A673 (cell line): ENCODE measurements around the gene ZNF688. TPM values are rescaled to one million over a fixed set of nuclear protein-coding genes. Genes with fewer than 3 reads are reported as not detected.

ENCODE experiments used
- BruUV-seq: library from RNA; stranded (reverse); fragments of 400-500 nt; replicated peaks from 2 replicates; lab custom pipeline; 2021; lab: Mats Ljungman, UMichigan
- CTCF ChIA-PET: fragments of 300-600 bp; sonication (Branson Sonifier 250); formaldehyde crosslinking; loops from one replicate; lab custom pipeline; 2022; ENCODE audit warnings: antibody characterized with exemption; lab: Charles Lee
- POLR2A ChIA-PET: fragments of 300-600 bp; sonication (Branson Sonifier 250); formaldehyde crosslinking; loops from one replicate; lab custom pipeline; 2022; ENCODE audit warnings: antibody characterized with exemption; ENCODE audit not compliant: low non-redundant PET; lab: Charles Lee
- DNase-seq: peaks from one replicate; pipeline ENCODE4 v3.0.0-alpha.2; 2015; ENCODE audit warnings: low spot score
- H3K27ac ChIP-seq: fragments of 200-600 bp; sonication (generic); 2 replicates; pipeline ENCODE4 v1.5.1; 2016; ENCODE audit warnings: mixed run types, low read depth, mild to moderate bottlenecking, mixed read lengths, antibody characterized with exemption, low read length; ENCODE audit not compliant: poor library complexity, severe bottlenecking
- H3K27me3 ChIP-seq: fragments of 200-600 bp; sonication (generic); replicated peaks from 2 replicates; pipeline ENCODE4 v1.6.1; 2017; ENCODE audit warnings: mixed run types, low read depth, mild to moderate bottlenecking, mixed read lengths, antibody characterized with exemption, low read length; ENCODE audit not compliant: insufficient read depth, poor library complexity
- H3K36me3 ChIP-seq: fragments of 200-600 bp; sonication (generic); 2 replicates; pipeline ENCODE4 v1.6.1; 2016; ENCODE audit warnings: mixed run types, mild to moderate bottlenecking, mixed read lengths, antibody characterized with exemption, low read length; ENCODE audit not compliant: insufficient read depth, poor library complexity, severe bottlenecking
- H3K4me1 ChIP-seq: fragments of 200-600 bp; sonication (generic); 2 replicates; pipeline ENCODE4 v1.6.1; 2017; ENCODE audit warnings: mixed run types, mild to moderate bottlenecking, mixed read lengths, antibody characterized with exemption, low read length; ENCODE audit not compliant: insufficient read depth, poor library complexity, severe bottlenecking
- H3K4me3 ChIP-seq: fragments of 200-600 bp; sonication (generic); 2 replicates; pipeline ENCODE4 v1.5.1; 2016; ENCODE audit warnings: low read depth, mixed run types, mild to moderate bottlenecking, mixed read lengths, low read length; ENCODE audit not compliant: poor library complexity, severe bottlenecking
- H3K9me3 ChIP-seq: fragments of 200-600 bp; sonication (generic); 2 replicates; pipeline ENCODE4 v1.6.1; 2016; ENCODE audit warnings: mixed run types, low read depth, mild to moderate bottlenecking, mixed read lengths, antibody characterized with exemption, low read length; ENCODE audit not compliant: poor library complexity, severe bottlenecking
- EZH2 ChIP-seq: fragments of 200-600 bp; sonication (generic); IDR thresholded peaks from 2 replicates; pipeline ENCODE4 v1.6.1; 2017; ENCODE audit warnings: borderline replicate concordance, low read depth, mild to moderate bottlenecking, mixed read lengths, antibody characterized with exemption, low read length; ENCODE audit not compliant: poor library complexity, severe bottlenecking
- intact Hi-C: fragments of 100-400 bp; cut with micrococcal nuclease; formaldehyde crosslinking; loops from one replicate; pipeline ENCODE4 v1.10.0; 2022; ENCODE audit not compliant: unreplicated experiment
- total RNA-seq: library from RNA; stranded (reverse); gene quantifications from 2 replicates; pipeline ENCODE4 v1.2.3, GENCODE V29; 2021
- TF ChIP-seq, protein P1 (sequence below): fragments of 300-800, 200-600 bp; sonication (generic); conservative IDR thresholded peaks from 2 replicates; pipeline ENCODE4 v1.5.1; 2017; ENCODE audit warnings: low read depth, mild to moderate bottlenecking, antibody characterized with exemption, low read length, moderate library complexity, mixed read lengths

Gene ZNF688
- total RNA-seq, 1 experiment from 2014 or later = 8.5 TPM

GRCh38 chr16:30567160-30567990 lies 4.1 kb downstream of the ZNF688 start:
- Histone ChIP-seq H3K27ac (peak overlapping the region; percentile 49), H3K9me3 (no peaks in the 10 kb centered on the region), H3K36me3 (no peaks in the 10 kb centered on the region), H3K4me1 (peaks cover 22% of the 10 kb centered on the region), H3K4me3 (no peak overlapping the region), H3K27me3 (no peaks in the 10 kb centered on the region)
- POLR2A ChIA-PET = no interaction called here
- intact Hi-C loops = no loop called here
- no TSS peak for BruUV-seq
- DNase-seq = no peak
- CTCF ChIA-PET = no interaction called here
- no peak for TF ChIP-seq EZH2
- TF ChIP-seq, protein P1, sequence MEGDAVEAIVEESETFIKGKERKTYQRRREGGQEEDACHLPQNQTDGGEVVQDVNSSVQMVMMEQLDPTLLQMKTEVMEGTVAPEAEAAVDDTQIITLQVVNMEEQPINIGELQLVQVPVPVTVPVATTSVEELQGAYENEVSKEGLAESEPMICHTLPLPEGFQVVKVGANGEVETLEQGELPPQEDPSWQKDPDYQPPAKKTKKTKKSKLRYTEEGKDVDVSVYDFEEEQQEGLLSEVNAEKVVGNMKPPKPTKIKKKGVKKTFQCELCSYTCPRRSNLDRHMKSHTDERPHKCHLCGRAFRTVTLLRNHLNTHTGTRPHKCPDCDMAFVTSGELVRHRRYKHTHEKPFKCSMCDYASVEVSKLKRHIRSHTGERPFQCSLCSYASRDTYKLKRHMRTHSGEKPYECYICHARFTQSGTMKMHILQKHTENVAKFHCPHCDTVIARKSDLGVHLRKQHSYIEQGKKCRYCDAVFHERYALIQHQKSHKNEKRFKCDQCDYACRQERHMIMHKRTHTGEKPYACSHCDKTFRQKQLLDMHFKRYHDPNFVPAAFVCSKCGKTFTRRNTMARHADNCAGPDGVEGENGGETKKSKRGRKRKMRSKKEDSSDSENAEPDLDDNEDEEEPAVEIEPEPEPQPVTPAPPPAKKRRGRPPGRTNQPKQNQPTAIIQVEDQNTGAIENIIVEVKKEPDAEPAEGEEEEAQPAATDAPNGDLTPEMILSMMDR = no peak

- no TSS peak for BruUV-seq
- Histone ChIP-seq H3K36me3 (no peaks in the 10 kb centered on the region), H3K4me1 (peaks cover 21% of the 10 kb centered on the region), H3K4me3 (no peak overlapping the region), H3K27me3 (no peaks in the 10 kb centered on the region), H3K9me3 (no peaks in the 10 kb centered on the region), H3K27ac (no peak overlapping the region)
- ChIA-PET CTCF (no interaction called here), POLR2A (no interaction called here)
- intact Hi-C loops = no loop called here
- no peak for DNase-seq
- no peak for TF ChIP-seq EZH2
- TF ChIP-seq, protein P1 = no peak
These were observed 5.0 kb downstream of the ZNF688 start for GRCh38 chr16:30566531-30566930.

- DNase-seq = no peak
- intact Hi-C loops = no loop called here
- Histone ChIP-seq H3K27ac (no peak overlapping the region), H3K27me3 (no peaks in the 10 kb centered on the region), H3K4me3 (no peak overlapping the region), H3K4me1 (peaks cover 20% of the 10 kb centered on the region), H3K9me3 (no peaks in the 10 kb centered on the region), H3K36me3 (no peaks in the 10 kb centered on the region)
- ChIA-PET POLR2A (interaction anchor here (0.6 kb wide), 1 partner anchor 39 kb away, joined by 3 read pairs; no protein-coding TSS in a partner anchor), CTCF (no interaction called here)
- no peak for TF ChIP-seq EZH2
- TF ChIP-seq, protein P1 = no peak
- BruUV-seq = no TSS peak
These were observed 5.5 kb downstream of the ZNF688 start for GRCh38 chr16:30565984-30566383.
